Activated CD4-positive, alpha-beta T cell treated with anti-CD3 and anti-CD28 coated beads for 36 hours (primary cell): Measurements from ENCODE around the gene TPRX1. TPM values are rescaled to one million over a fixed set of nuclear protein-coding genes. Genes with fewer than 3 reads are reported as not detected.
"Not testable (repeated sequence)": the region's sequence is repeated elsewhere in the genome, so short reads cannot be mapped to it uniquely, and the experiment has no call there.

Experiments
- ATAC-seq: fragments of 200-7000 bp; cut with Tn5 transposase; one replicate; pipeline ENCODE4 v1.10.0; 2021; ENCODE audit warnings: mild to moderate bottlenecking, moderate library complexity
- CTCF ChIA-PET: fragments of 350-600 bp; sonication (Branson Sonifier 250); formaldehyde crosslinking; loops from one replicate; lab custom pipeline; 2021; ENCODE audit warnings: antibody characterized with exemption; lab: Charles Lee
- POLR2A ChIA-PET: fragments of 350-600 bp; sonication (Branson Sonifier 250); formaldehyde crosslinking; loops from one replicate; lab custom pipeline; 2021; ENCODE audit warnings: antibody characterized with exemption, inconsistent platforms; lab: Charles Lee
- DNase-seq: peaks from one replicate; pipeline ENCODE4 v3.0.0-alpha.2; 2020
- H3K27ac Mint-ChIP-seq: one replicate; pipeline ENCODE4 v1.8.0; 2021; ENCODE audit warnings: mixed read lengths
- H3K27me3 Mint-ChIP-seq: one replicate; pipeline ENCODE4 v1.8.0; 2021; ENCODE audit warnings: mixed read lengths
- H3K36me3 Mint-ChIP-seq: one replicate; pipeline ENCODE4 v1.8.0; 2021; ENCODE audit warnings: low read depth, mixed read lengths
- H3K4me1 Mint-ChIP-seq: one replicate; pipeline ENCODE4 v1.8.0; 2021; ENCODE audit warnings: mixed read lengths
- H3K4me3 Mint-ChIP-seq: one replicate; pipeline ENCODE4 v1.8.0; 2021; ENCODE audit warnings: mild to moderate bottlenecking, moderate library complexity, mixed read lengths
- H3K9me3 Mint-ChIP-seq: one replicate; pipeline ENCODE4 v1.8.0; 2021; ENCODE audit warnings: low read depth, mixed read lengths
- intact Hi-C, 2 experiments: fragments of 100-400 bp; cut with DNase I in 1 of 2; cut with micrococcal nuclease in 1 of 2; formaldehyde crosslinking; loops; one replicate each; pipeline versions ENCODE4 v1.14.2 to v1.15.1; 2022 to 2024; cut with DNase I, micrococcal nuclease
- total RNA-seq, 2 experiments: library from RNA; stranded (reverse); gene quantifications; one replicate each; pipeline ENCODE4 v1.2.3, GENCODE V29; 2021

The TPRX1 gene
- total RNA-seq, 2 experiments from 2014 or later, result not detected

DNA sequence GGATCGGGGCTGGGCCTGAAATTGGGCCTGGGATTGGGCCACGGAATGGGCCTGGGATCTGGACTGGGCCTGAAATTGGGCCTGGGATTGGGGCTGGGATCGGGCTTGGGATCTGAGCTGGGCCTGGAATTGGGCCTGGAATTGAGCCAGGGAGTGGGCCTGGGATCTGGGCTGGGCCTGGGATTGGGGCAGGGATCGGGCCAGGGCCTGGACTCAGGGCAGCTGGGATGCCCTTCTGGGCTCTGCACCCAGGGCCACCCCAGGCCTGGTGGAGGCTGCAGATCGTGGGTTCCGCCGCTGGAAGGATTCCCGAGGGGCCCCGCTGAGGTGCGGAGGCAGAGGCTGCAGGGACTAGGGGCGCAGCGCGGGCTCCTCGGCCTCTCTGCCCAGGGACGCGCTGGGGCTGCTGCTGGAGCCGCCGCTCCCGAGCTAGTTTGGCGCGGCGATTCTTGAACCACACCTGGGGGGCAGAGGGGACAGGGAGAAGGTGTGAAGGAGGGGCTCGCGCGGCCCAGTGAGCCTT is 1.8 kb downstream of the TPRX1 start:
- Mint-ChIP-seq H3K4me3 (no peak overlapping the region), H3K27ac (no peak overlapping the region), H3K4me1 (no peaks in the 10 kb centered on the region), H3K36me3 (no peaks in the 10 kb centered on the region), H3K9me3 (peaks cover 5% of the 10 kb centered on the region), H3K27me3 (peaks cover 3% of the 10 kb centered on the region)
- POLR2A ChIA-PET, result no interaction called here
- intact Hi-C loops, result no loop called here
- CTCF ChIA-PET, result no interaction called here
- DNase-seq (no peak), ATAC-seq (no peak)

DNA sequence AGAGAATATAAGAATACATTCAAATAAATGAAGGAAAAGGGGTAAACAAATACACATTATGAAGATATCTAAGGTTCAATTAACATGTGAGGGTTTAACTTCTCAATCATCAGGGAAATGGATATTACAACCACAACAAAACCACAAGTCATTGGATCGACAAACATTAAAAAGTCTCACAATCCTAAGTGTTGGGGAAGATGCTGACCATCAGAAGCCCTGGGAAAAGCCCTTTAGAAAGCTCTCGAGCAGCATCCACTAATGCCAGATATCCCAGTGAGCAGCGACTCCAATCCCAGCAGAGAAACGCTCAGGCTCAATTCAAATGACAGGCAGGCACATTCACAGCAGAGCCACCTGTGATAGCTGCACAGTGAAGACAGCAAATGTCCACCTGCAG is 3.1 kb downstream of the TPRX1 start:
- ATAC-seq, result no peak
- Mint-ChIP-seq H3K9me3 (peaks cover 5% of the 10 kb centered on the region), H3K27me3 (peaks cover 3% of the 10 kb centered on the region), H3K27ac (no peak overlapping the region), H3K4me1 (no peaks in the 10 kb centered on the region), H3K4me3 (no peak overlapping the region), H3K36me3 (no peaks in the 10 kb centered on the region)
- intact Hi-C loops, result no loop called here
- CTCF ChIA-PET, result no interaction called here
- DNase-seq, result no peak
- POLR2A ChIA-PET, result no interaction called here

DNA sequence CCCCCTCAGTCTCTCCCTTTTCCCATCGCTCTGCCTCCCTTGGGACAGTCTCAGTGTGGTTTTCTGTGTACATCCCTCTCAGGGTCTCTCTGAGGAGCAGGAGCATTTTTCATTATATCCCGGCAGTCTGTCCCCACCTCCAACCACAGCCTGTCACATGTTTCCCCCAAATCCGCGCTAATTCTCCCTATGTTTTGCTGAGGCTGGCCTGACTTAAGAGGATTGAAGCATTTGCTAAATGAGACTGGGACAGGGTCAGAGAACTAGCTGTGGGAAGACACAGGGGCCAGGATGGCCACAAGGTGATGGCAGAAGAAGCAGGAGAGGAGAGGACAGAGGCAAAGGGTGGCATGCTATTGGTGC is 5.5 kb downstream of the TPRX1 start:
- ATAC-seq (no peak), DNase-seq (no peak)
- no peak overlapping the region for H3K4me3 Mint-ChIP-seq
- no peaks in the 10 kb centered on the region for H3K36me3 Mint-ChIP-seq
- H3K4me1 Mint-ChIP-seq, result no peaks in the 10 kb centered on the region
- H3K27ac Mint-ChIP-seq, result no peak overlapping the region
- peaks cover 5% of the 10 kb centered on the region for H3K27me3 Mint-ChIP-seq
- peaks cover 5% of the 10 kb centered on the region for H3K9me3 Mint-ChIP-seq
- ChIA-PET CTCF (interaction anchor here (0.5 to 1.3 kb wide), 3 partner anchors 9 to 385 kb away, joined by 3 to 4 read pairs (median 4); no protein-coding TSS in a partner anchor), POLR2A (no interaction called here)
- intact Hi-C loops, result no loop called here

DNA sequence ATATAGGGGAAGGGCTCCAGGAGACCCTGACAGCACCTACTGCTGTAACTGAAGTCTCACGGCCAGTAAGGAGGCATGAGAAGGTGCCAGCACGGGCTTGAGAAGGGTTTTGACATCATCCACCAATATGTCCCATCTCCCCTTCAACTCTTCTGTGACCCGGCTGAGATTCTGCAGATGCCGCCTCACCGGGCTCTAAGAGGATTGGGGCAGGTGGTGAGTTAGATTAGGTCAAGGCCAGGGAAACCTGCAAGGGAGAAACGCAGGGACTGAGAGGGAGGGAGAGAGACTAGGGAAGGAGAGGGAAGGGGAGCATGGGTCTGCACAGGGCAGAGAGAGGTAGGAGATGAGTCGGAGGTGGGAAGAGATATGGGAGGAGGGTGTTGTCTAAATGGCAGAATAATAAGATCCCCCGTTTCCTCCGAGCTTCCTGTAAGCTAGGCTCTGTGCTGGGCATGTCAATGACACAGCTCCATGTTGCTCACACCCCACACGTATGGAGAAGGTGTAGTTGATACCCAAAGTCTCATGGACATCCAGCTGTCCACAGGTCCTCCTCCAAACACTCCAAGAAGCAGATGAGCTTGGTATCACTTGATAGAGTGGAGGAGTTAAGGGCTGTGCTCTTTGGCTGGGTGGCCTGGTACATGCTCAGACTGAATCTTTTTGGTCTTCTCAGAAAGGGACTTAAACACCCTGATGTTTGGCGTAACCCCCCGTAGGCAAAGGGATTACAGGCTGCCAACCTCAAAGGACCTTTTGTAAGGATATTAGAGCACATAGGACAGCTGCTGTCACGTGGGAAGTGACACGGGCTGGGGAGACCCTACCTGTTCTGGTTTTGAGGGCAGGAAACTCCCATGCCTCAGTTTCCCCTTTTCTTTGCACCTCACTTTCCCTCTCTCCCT is 6.1 kb downstream of the TPRX1 start:
- ATAC-seq (no peak), DNase-seq (no peak)
- intact Hi-C loops, result no loop called here
- no peak overlapping the region for H3K27ac Mint-ChIP-seq
- H3K4me1 Mint-ChIP-seq, result no peaks in the 10 kb centered on the region
- no peak overlapping the region for H3K4me3 Mint-ChIP-seq
- peaks cover 5% of the 10 kb centered on the region for H3K27me3 Mint-ChIP-seq
- POLR2A ChIA-PET, result no interaction called here
- CTCF ChIA-PET, result interaction anchor here (0.5 to 1.3 kb wide), 2 partner anchors 9 to 86 kb away, joined by 4 read pairs; no protein-coding TSS in a partner anchor
- peaks cover 5% of the 10 kb centered on the region for H3K9me3 Mint-ChIP-seq
- no peaks in the 10 kb centered on the region for H3K36me3 Mint-ChIP-seq

DNA sequence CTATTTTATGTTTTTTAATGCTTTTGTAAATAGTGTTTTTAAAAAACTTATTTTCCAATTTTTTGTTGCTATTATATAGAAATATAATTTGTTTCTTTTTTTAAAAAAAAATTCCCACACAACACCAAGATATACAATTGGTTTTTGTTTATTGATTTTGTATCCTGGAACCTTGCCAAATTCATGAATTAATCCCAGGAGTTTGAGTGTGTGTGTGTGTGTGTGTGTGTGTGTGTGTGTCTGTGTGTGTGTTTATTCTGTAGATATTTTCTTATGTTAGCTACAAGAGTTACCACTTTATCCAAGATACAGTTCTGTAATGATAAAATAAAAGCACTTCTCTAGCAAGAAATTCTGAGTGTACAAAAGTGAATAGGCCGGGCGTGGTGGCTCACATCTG is 7.6 kb downstream of the TPRX1 start:
- peaks cover 5% of the 10 kb centered on the region for H3K9me3 Mint-ChIP-seq
- H3K36me3 Mint-ChIP-seq, result no peaks in the 10 kb centered on the region
- no peaks in the 10 kb centered on the region for H3K4me1 Mint-ChIP-seq
- ChIA-PET CTCF (interaction anchor here (0.6 to 1.1 kb wide), 2 partner anchors 67 to 906 kb away, joined by 3 to 4 read pairs; no protein-coding TSS in a partner anchor), POLR2A (no interaction called here)
- intact Hi-C loops, result no loop called here
- ATAC-seq, result no peak
- DNase-seq, result no peak
- no peak overlapping the region for H3K27ac Mint-ChIP-seq
- H3K27me3 Mint-ChIP-seq, result peaks cover 5% of the 10 kb centered on the region
- H3K4me3 Mint-ChIP-seq, result no peak overlapping the region

DNA sequence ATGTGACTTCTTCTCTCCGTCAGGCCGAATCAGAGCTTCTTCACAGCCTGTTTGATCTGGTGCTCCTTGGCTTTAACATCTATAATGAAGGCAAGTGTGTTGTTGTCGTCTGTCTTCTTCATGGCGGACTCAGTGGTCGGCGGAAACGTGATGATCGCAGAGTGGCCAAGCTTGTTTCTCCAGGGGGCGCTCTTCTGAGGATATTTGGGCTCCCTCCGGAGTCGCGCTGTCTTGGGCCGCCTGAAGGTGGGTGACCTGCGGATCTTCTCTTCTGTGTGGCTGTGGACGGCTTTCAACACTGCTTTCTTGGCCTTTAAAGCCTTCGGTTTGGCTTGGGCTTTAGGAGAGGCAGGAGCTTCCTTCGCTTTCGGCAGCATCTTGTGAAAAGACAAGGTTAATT is 9.8 kb downstream of the TPRX1 start:
- Mint-ChIP-seq H3K36me3 (no peaks in the 10 kb centered on the region), H3K27ac (no peak overlapping the region), H3K9me3 (no peaks in the 10 kb centered on the region), H3K4me1 (no peaks in the 10 kb centered on the region), H3K27me3 (peaks cover 5% of the 10 kb centered on the region), H3K4me3 (no peak overlapping the region)
- no peak for DNase-seq
- intact Hi-C loops, result no loop called here
- CTCF ChIA-PET, result interaction anchor here (0.5 to 2.2 kb wide), 4 partner anchors 18 to 265 kb away, joined by 3 to 9 read pairs (median 4); no protein-coding TSS in a partner anchor
- POLR2A ChIA-PET, result no interaction called here
- ATAC-seq, result no peak

DNA sequence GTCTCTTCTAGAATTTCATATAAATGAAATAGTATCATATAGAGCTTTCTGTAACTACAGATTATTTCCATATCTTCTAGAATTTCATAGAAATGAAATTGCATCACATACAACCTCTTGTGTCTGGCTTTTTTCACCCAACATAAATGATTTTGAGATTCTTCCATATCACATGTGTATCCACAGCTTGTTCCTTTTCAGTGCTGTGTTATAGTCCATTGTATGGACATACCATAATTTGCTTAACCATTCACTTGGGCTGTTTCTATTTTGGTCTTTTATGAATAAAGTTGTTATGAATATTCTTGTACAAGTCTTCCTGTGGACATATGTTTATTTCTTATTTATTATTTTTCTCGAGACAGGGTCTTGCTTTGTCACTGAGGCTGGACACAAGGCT is 11.7 kb downstream of the TPRX1 start:
- no peak overlapping the region for H3K27ac Mint-ChIP-seq
- no peak overlapping the region for H3K4me3 Mint-ChIP-seq
- no peaks in the 10 kb centered on the region for H3K4me1 Mint-ChIP-seq
- intact Hi-C loops, result no loop called here
- H3K36me3 Mint-ChIP-seq, result no peaks in the 10 kb centered on the region
- ChIA-PET CTCF (interaction anchor here (1.0 to 1.9 kb wide), 4 partner anchors 14 to 80 kb away, joined by 3 to 7 read pairs (median 4); no protein-coding TSS in a partner anchor), POLR2A (no interaction called here)
- H3K27me3 Mint-ChIP-seq, result peaks cover 2% of the 10 kb centered on the region
- ATAC-seq (no peak), DNase-seq (no peak)
- no peaks in the 10 kb centered on the region for H3K9me3 Mint-ChIP-seq

DNA sequence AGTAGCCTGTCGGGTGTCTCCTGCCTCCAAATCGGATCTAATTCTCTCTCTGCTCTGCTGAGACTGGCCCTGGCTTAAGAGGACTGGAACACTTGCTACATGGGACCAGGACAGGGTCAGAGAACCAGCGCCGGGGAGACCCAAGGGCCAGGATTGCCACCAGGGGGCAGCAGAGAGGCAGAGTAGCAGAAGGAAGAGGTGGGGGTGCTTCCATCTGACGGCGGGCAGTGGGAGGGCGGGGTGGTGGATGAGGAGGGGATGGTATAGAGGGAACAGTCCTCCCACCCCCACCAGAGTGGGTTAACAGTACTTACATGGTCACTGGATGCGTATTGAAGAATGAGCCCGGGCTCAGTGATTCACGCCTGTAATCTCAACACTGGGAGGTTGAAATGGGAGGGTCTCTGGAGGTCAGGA is 13.9 kb downstream of the TPRX1 start:
- DNase-seq (peak; percentile 93), ATAC-seq (peak; percentile 81)
- ChIA-PET CTCF (interaction anchor here (0.6 to 1.7 kb wide), 11 partner anchors 8 to 357 kb away, joined by 3 to 6 read pairs (median 4); partner anchors contain the start of gene SELENOW), POLR2A (no interaction called here)
- Mint-ChIP-seq H3K27ac (no peak overlapping the region), H3K9me3 (no peaks in the 10 kb centered on the region), H3K4me3 (no peak overlapping the region), H3K36me3 (peaks cover 4% of the 10 kb centered on the region), H3K27me3 (no peaks in the 10 kb centered on the region), H3K4me1 (no peaks in the 10 kb centered on the region)
- intact Hi-C loops, result loop anchor here in 1 of 2 experiments (1.0 kb wide), 1 partner anchor 73 kb away; no protein-coding TSS in a partner anchor

DNA sequence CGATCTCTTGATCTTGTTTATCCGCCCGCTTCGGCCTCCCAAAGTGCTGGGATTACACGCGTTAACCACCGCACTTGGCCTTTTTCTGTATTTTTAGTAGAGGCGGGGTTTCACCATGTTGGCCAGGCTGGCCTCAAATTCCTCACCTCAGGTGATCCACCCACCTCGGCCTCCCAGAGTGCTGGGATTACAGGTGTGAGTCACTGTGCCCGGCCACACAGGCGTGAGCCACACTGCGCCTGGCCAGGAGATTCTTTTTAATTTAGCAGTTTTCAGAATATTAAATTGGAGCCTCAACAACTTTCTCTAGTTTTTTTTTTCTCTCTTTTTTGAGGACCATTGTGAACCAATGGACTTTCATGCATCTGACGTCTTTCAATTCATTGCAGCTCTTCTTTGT is 14.5 kb downstream of the TPRX1 start:
- not testable (repeated sequence) for H3K27ac Mint-ChIP-seq

DNA sequence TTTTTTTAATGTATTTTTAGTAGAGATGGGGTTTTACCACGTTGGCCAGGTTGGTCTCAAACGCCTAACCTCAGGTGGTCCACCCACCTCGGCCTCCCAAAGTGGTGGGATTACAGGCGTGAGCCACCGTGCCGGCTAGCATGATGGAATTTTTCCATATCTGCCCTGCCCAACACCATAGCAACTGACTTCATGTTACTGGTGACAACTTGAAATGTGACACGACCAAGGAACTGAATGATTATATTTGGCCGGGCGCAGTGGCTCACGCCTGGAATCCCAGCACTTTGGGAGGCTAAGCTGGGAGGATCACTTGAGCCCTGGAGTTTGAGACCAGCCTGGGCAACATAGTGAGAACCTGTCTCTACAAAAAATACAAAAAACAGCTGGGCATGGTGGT is 17.0 kb downstream of the TPRX1 start:
- POLR2A ChIA-PET, H3K9me3 Mint-ChIP-seq, ATAC-seq, H3K4me3 Mint-ChIP-seq, H3K27me3 Mint-ChIP-seq, DNase-seq, H3K27ac Mint-ChIP-seq, H3K4me1 Mint-ChIP-seq: not testable (repeated sequence)
- peaks cover 19% of the 10 kb centered on the region for H3K36me3 Mint-ChIP-seq
- intact Hi-C loops, result loop anchor here in 1 of 2 experiments (5.0 kb wide), 1 partner anchor 75 kb away; the partner anchor contains the start of gene EHD2
- CTCF ChIA-PET, result interaction anchor here (0.7 to 1.6 kb wide), 3 partner anchors 19 to 73 kb away, joined by 3 to 9 read pairs (median 5); no protein-coding TSS in a partner anchor

More for the DNA sequence above, 14.5 kb downstream of the TPRX1 start:
- intact Hi-C loops, result loop anchor here (1.0 to 5.0 kb wide), 2 partner anchors 73 to 78 kb away; partner anchors contain the start of gene EHD2 (in 1 of the 2)
- H3K27me3 Mint-ChIP-seq, H3K4me3 Mint-ChIP-seq, ATAC-seq, DNase-seq, H3K9me3 Mint-ChIP-seq, H3K36me3 Mint-ChIP-seq, POLR2A ChIA-PET, H3K4me1 Mint-ChIP-seq: not testable (repeated sequence)
- CTCF ChIA-PET, result interaction anchor here (0.6 to 1.7 kb wide), 14 partner anchors 9 to 356 kb away, joined by 3 to 6 read pairs (median 4); partner anchors contain the start of genes EHD2, NOP53 and SELENOW

DNA sequence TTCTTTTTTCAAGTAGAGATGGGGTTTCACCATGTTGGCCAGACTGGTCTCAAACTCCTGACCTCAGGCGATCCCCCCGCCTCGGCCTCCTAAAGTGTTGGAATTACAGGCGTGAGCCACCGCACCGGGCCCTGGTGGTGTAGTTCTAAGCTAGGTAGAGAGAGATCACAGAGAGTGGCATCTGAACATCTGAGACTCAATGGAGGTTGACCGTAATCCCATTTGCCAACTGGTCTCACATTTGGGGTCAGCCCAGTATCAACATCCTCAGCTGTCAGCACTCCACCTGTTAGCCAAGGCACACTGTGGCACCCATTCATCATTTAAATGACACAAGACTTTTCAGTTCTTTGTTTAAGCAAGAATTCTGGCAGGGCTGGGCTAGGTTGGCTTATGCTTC is 17.8 kb downstream of the TPRX1 start:
- ChIA-PET CTCF (interaction anchor here (1.0 kb wide), 1 partner anchor 18 kb away, joined by 5 read pairs; no protein-coding TSS in a partner anchor), POLR2A (no interaction called here)
- ATAC-seq (no peak), DNase-seq (no peak)
- intact Hi-C loops, result loop anchor here in 1 of 2 experiments (5.0 kb wide), 1 partner anchor 74 kb away; the partner anchor contains the start of gene EHD2
- H3K36me3 Mint-ChIP-seq, result peaks cover 24% of the 10 kb centered on the region
- H3K4me3 Mint-ChIP-seq, result no peak overlapping the region
- peaks cover 2% of the 10 kb centered on the region for H3K4me1 Mint-ChIP-seq
- no peak overlapping the region for H3K27ac Mint-ChIP-seq
- H3K9me3 Mint-ChIP-seq, result no peaks in the 10 kb centered on the region
- no peaks in the 10 kb centered on the region for H3K27me3 Mint-ChIP-seq
